GM19240 (cell line): ENCODE measurements around the gene NUBPL.
"Not testable (repeated sequence)": the region's sequence is repeated elsewhere in the genome, so short reads cannot be mapped to it uniquely, and the experiment has no call there.

Source experiments
- DNase-seq: peaks from one replicate; pipeline ENCODE4 v3.0.0; 2011; ENCODE audit warnings: low spot score; ENCODE audit not compliant: insufficient read length

Gene NUBPL

GRCh38 chr14:31727797-31728196 is 166.6 kb downstream of the NUBPL start:
- DNase-seq: no peak

DNA sequence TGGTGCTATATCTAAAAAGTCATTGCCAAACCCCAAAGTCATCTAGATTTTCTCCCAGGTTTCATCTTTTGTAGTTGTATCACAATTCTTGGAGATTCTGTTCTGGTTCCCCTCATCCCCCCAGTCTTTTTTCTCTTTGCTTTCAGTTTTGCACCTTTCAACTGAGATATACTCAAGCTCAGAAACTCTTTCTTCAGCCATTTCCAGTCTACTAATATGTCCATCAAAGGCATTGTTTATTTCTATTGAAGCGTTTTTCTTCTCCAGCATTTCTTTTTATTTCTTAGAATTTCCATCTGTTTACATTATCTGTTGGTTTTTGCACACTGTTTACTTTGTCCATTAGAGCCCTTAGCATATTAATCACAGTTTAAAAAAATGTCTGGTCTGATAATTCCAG is 179.5 kb downstream of the NUBPL start:
- DNase-seq: no peak

DNA sequence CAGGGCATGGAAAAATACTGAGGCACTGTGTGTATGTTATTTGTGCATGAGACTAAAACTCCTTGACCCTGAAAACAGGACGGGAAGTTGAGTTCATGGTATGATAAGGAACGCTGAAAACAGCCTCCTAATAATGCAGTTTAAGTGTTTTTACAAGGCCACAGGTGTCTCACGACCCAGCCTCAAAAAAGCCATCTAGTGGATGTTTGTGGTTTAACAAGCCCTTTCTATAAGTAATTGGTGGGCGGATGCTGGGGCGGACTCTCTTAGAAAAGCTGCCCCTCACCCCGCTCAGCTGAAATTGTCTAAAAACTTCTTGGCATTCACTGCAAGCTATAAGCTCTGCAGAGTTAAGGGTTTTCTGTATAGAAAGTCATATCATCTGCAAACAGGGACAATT is 184.5 kb downstream of the NUBPL start:
- no peak for DNase-seq

GRCh38 chr14:31746326-31746725 is 185.1 kb downstream of the NUBPL start:
- DNase-seq: no peak

GRCh38 chr14:31749275-31749674 is 188.1 kb downstream of the NUBPL start:
- no peak for DNase-seq

- not testable (repeated sequence) for DNase-seq
Observed at GRCh38 chr14:31751047-31751446, 189.8 kb downstream of the NUBPL start.

GRCh38 chr14:31752867-31753661 is 191.9 kb downstream of the NUBPL start:
- DNase-seq: no peak

- DNase-seq: no peak
Observed at GRCh38 chr14:31758941-31759340, 197.7 kb downstream of the NUBPL start.

DNA sequence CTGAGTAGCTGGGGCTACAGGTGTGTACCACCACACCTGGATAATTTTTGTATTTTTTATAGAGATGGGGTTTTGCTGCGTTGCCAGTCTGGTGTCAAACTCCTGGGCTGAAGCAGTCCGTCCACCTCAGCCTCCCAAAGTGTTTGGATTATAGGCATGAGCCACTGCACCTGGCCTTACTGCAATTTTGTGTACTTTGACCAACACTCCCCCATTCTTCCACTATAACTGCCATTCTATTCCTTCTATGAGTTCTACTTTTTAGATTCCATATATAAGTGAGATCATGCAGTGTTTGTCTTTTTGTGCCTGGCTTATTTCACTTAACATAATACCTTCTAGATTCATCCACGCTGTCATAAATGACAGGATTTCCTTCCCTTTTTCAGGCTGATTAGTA is 199.1 kb downstream of the NUBPL start:
- no peak for DNase-seq

GRCh38 chr14:31761325-31761724 is 200.1 kb downstream of the NUBPL start:
- DNase-seq: no peak

GRCh38 chr14:31763041-31763440 is 201.8 kb downstream of the NUBPL start:
- no peak for DNase-seq

DNA sequence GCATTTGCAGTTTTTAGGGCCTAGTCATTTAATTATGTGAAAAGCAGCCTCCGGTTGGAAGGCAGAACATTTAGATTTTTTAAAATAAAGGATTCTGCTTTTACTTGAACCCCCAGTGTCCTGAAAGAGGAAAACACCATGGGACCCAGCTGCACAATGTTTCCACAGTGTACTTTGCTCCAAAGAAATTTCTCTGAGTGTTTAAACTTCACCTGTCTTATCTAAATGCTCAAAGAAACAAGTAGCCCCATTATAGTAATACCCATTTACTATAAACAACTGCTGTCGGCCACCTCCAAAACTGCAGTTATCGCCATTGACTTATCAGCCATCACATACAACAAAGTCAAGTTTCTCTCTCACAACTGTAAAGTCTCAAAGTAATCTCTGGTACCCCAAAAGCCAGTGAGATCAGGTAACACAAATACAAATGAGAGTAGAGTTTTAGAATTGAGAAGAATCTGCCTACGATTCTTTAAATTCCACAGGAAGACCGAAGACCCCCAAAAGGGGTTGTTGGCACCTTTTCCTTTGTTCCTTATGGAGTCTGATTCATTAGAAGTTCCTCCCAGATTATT is 205.2 kb downstream of the NUBPL start:
- DNase-seq: no peak

DNA sequence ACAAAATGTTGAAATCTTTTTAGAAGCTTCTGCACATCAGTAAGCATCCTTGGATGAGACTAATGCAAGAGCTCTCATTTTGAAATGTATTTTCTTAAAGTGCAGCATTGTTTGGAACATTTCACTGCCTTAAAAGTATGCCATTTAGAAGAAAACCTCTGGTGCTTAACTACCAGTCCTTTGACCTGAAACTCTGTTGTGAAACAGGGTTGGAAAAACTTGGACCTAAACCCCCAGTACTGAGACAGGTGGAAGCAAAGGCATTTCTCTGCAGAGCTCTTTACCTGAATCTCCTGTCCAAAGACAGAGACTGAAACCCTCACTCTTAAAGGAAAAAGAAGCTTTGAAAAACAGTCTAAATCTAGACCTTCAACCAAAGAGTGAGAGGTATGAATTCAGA is 207.2 kb downstream of the NUBPL start:
- DNase-seq: no peak

DNA sequence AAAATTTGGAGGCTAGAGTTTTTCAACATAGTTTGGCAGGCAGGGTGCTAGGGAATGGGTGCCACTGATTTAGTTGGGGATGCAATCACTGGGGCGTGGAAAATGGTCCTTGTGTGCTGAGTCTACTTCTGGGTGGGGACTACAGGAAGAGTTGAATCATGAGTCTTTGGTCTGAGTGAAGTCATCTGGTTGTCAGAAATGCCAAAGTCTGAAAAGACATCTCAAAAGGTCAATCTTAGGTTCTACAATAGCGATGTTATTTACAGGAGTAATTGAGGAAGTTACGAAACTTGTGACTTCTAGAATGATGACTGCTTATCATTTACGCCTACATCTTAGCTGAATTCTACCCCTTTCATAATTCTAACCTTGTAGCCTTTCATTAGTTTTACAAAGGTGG is 209.1 kb downstream of the NUBPL start:
- DNase-seq: no peak

- DNase-seq: no peak
Observed at GRCh38 chr14:31774567-31774966, 213.4 kb downstream of the NUBPL start.

- no peak for DNase-seq
Observed at GRCh38 chr14:31777312-31777711, 216.1 kb downstream of the NUBPL start.

GRCh38 chr14:31781578-31781977 is 220.4 kb downstream of the NUBPL start:
- no peak for DNase-seq

- DNase-seq: no peak
Observed at GRCh38 chr14:31785574-31785973, 224.4 kb downstream of the NUBPL start.

- no peak for DNase-seq
Observed at GRCh38 chr14:31787377-31787776, 226.2 kb downstream of the NUBPL start.

GRCh38 chr14:31788340-31788739 is 227.1 kb downstream of the NUBPL start:
- DNase-seq: no peak

- no peak for DNase-seq
Observed at GRCh38 chr14:31792726-31793125, 231.5 kb downstream of the NUBPL start.

DNA sequence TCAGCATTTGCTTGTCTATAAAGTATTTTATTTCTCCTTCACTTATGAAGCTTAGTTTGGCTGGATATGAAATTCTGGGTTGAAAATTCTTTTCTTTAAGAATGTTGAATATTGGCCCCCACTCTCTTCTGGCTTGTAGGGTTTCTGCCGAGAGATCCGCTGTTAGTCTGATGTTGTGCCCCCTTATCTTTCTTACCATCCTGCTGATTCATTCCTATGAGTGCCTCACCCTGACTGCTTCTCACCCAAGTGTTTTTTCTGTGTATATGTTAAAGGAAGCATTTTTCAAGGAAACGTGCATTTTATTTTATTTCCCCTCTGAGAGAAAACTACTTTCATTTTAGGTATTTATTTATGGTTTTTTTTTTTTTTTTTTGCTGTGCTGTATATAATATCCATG is 236.7 kb downstream of the NUBPL start:
- not testable (repeated sequence) for DNase-seq

GRCh38 chr14:31802838-31803237 is 241.6 kb downstream of the NUBPL start:
- DNase-seq: no peak
